IMR-90 (cell line): Measurements from ENCODE around the gene KRTAP27-1.

ENCODE experiments used
- CTCF ChIP-seq: conservative IDR thresholded peaks from 2 replicates; pipeline ENCODE4 v1.5.1; 2012; ENCODE audit warnings: mild to moderate bottlenecking, low read depth, low read length, improper control_type of control experiment
- MAZ ChIP-seq: IDR thresholded peaks from 2 replicates; pipeline ENCODE4 v1.6.1; 2012; ENCODE audit warnings: low read depth, mild to moderate bottlenecking, low read length, improper control_type of control experiment, moderate library complexity, borderline replicate concordance
- POLR2A ChIP-seq: IDR thresholded peaks from 2 replicates; pipeline ENCODE4 v1.6.1; 2012; ENCODE audit warnings: mild to moderate bottlenecking, low read depth, low read length
- RAD21 ChIP-seq: IDR thresholded peaks from 2 replicates; pipeline ENCODE4 v1.6.1; 2012; ENCODE audit warnings: low read length, improper control_type of control experiment

- TF ChIP-seq POLR2A = no peak
- no peak for TF ChIP-seq RAD21
- TF ChIP-seq CTCF = no peak
- TF ChIP-seq MAZ = no peak
These were observed 8.2 kb downstream of the KRTAP27-1 start for GRCh38 chr21:30329203-30329875.
